NCI-H1436 (cell line): ENCODE data around the gene ACE.

Experiments used
- DNase-seq: peaks from one replicate; lab custom pipeline; 2025; lab: John Stamatoyannopoulos, UW

The ACE gene

DNA sequence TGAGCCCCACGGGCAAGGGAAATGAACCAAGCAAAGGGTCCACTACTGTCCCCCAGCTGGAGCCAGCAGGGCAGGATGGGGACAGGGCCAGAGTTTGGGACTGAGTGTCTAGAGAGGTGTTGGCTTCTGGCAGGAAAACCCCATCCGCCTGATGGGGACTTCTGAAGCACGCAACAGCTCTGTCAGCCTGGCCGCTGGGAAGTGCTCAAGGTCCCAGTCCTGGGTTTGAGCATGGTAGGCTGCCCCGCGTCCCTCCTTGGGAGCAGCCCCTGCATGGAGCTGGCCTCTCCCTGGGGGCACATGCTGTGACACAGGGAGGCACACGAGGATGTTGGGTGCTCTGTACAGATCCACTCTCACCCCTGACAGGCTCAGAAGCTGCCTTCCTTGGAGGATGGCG is 14.6 kb downstream of the ACE start:
- DNase-seq = no peak

DNA sequence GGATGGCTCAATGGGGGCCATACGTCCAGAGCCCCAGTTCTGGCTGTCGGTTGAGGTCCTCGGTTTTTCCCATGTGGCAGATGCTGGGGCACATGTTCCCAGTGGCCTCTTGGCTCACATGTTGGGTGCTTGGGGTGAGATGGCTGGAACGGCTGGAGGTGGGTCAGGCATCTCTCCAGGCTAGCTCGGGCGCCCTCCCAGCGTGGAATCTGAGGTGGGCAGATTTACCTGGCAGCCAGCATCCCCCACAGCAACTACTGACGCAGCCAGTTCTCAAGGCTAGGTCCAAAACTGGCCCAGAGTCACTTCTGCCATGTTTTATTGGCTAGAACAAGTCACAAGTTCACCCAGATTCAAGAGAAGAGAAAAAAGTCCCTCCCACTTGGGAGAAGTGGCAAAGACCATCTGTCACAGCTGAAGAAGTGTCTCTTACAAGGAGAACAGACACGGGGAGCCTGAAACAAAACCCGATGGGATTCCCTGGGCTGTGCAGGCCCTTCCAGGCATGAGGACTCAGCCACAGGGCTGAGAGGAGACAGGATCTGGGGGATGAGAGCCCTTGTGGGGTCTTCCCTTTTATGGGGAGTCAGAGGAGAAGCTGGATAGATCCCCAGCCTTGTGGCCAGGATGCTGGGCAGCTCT is 15.2 kb downstream of the ACE start:
- no peak for DNase-seq

GRCh38 chr17:63492940-63493339 is 16.1 kb downstream of the ACE start:
- no peak for DNase-seq

- DNase-seq = no peak
Measured at GRCh38 chr17:63493411-63493810, 16.6 kb downstream of the ACE start.

DNA sequence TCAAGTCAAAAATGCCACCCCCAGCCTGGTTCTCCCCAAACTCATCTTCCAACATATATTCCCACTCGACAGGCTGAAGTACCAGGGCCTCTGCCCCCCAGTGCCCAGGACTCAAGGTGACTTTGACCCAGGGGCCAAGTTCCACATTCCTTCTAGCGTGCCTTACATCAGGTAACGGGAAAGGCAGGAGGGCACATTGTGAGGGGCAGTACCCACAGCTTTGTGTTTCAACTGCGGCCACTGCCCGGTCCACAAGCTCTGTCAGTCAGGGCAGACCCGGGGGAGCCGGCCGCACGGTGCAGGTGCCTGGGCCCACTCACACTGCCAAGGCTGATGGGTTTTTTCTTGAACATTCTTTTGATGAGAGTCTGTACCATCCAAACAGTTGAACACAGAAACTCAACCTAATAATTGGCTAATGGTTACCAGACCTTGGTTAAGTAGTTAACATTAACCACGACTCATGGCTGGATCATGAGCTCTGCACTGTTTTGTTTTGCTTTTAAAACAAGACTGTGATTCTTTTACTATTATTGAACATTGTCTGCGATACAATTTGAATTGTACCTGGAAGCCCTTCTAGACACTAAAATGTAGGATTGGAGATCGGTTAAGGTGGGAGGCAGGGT is 17.6 kb downstream of the ACE start:
- DNase-seq = no peak

DNA sequence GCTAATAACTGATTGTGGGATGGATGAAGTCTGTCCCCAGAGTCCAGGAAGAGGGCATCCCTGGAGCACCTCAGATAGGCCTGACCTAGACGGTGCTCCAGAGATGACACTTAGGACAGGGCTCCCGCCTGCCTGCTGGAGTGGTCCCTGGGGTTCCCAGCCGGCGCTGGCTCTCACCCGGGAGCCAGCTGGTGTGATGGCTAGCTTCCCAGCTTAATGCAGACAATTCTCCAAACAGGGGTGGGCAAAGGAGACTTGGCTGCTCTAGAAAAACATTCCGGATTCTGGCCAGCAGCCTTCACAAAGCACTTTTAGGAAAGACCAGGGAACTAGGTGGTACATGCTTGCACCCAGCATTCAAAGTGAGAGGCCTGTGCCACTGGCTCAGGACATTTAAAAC is 18.6 kb downstream of the ACE start:
- no peak for DNase-seq

DNA sequence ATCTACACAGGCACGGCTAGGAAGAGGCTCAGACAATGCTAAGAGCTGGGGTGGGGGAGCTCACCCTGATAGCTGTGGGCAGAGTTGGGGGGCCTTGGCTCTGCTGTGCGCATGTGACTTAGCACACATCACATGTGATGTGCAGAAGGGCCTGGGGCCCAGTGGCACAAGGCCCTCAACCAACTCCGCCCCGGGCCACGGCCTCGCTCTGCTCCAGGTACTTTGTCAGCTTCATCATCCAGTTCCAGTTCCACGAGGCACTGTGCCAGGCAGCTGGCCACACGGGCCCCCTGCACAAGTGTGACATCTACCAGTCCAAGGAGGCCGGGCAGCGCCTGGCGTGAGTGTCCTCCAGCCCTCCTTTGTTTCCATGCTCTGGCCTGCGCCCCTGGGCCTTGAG is 19.3 kb downstream of the ACE start:
- DNase-seq = no peak

GRCh38 chr17:63496663-63497400 is 20.0 kb downstream of the ACE start:
- no peak for DNase-seq

DNA sequence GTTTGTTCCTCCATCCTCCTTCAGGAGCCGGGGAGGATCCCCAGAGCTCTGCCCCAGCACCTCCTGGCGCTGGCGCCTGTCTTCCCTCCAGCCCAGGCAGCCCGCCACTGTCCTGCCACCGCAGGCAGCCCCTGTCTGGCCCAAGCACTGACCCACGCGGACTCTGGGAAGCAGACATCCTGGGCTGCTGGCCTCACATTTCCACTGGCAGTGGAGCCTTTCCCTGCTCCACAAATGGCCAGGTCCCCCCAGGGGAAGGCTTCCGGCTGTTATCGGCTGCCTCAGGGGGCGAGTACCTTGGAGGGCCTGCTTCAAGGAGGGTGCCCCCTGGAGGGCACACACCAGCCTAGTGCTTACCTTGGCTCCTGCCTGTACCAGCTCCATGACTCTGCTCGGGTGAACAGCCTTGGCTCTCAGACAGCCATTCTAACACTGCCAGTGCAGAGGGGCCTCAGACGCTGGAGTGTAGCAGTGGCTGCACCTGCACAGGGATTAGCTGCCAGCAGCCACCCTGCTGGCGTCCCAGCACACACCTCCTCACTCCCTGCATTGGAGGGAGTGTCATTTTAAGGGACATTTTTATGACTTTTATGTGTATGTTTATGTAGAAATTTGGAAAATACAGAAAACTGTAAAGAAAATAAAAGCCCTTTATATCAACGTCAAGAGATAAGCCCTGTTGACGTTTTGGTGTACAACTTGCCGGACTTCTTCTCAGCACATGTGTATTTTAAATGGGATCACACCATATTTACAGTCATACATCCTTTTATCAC is 21.0 kb downstream of the ACE start:
- DNase-seq = peak; percentile 63

DNA sequence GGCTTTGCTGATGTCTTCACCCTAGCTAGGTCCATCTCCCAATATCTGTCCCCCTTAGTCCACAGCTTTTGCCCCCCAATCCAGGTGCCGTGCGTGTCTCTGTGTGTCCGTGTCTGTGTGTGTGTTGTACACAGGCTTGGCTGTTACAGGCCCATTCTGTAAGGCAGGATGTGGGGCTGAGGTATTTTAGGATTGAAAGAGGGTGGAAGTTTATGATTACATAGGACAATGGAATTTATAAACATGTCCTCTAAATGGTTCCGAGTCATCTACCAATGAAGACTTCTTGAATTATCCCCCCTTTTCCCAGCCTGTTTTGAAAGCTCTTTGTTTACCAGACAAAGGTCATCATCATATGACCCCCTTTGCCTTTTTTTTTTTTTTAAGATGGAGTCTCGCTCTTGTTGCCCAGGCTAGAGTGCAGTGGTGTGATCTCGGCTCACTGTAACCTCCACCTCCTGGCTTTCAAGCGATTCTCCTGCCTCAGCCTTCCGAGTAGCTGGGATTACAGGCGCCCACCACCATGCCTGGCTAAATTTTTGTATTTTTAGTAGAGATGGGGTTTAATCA is 21.9 kb downstream of the ACE start:
- no peak for DNase-seq

- no peak for DNase-seq
Measured at GRCh38 chr17:63500543-63501390, 23.9 kb downstream of the ACE start.

DNA sequence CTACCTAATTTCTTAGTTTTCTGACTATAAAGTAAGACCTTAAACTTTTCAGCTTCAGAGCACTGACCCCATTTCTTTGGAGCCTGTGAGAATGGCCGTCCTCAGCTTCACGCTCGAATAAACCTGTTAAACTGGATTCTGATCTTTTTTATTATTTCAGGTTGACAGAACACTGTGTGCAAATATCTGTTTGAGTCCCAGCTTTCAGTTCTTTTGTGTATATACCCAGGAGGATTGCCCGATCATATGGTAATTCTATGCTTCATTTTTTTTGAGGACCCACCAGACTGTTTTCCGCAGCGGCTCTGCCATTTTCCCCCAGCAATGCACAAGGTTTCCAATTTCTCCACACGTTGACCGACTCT is 26.5 kb downstream of the ACE start:
- DNase-seq = peak; percentile 39

- DNase-seq = no peak
Measured at GRCh38 chr17:63504261-63504660, 27.4 kb downstream of the ACE start.

DNA sequence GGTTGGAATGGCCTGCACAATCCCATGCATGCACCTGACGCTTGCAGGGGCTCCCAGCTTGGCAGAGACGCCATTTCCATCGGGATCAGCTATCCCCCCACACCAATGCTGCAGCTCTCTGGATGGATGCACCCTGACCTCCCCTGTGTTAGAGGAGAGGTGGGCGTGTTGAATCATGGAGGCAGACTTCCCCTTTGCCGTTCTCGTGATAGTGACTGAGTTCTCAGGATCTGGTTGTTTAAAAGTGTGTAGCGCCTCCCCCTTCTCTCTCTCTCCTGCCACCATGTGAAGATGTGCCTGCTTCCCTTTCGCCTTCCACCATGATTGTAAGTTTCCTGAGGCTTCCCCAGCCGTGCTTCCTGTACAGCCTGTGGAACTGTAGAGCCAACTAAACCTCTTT is 28.5 kb downstream of the ACE start:
- DNase-seq = no peak

DNA sequence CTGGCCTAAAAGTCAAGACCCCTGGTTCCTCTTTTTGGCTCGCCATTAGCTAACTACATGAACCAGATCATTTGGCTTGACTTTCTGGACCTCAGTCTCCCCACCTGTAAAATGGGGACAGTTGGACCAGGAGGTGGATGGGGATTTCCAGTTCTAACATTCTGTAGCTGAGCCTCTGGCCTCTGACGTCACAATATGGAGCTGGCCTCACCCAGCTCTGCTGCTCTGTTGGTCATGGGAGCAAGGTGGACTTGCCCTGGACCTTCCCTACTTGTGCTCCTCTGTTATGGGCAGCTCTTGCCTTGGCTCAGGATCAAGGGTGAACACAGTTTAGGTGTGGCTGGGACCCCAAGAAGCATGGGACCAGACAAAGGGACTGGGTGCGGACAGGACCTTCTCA is 29.8 kb downstream of the ACE start:
- no peak for DNase-seq

DNA sequence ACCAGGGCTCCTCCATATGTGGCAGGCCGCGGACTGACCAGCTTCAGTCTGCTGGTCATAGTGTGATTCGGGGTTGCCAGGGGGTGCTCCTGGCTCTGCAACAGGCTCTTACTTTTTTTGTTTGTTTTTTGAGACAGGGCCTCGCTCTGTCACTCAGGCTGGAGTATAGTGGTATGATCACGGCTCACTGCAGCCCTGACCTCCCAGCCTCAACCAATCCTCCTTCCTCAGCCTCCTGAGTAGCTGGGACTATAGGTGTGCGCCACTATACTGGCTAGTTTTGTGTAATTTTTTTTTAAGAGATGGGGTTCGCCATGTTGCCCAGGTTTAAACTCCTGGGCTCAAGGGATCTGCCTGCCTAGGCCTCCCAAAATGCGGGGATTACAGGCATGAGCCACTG is 34.5 kb downstream of the ACE start:
- no peak for DNase-seq

DNA sequence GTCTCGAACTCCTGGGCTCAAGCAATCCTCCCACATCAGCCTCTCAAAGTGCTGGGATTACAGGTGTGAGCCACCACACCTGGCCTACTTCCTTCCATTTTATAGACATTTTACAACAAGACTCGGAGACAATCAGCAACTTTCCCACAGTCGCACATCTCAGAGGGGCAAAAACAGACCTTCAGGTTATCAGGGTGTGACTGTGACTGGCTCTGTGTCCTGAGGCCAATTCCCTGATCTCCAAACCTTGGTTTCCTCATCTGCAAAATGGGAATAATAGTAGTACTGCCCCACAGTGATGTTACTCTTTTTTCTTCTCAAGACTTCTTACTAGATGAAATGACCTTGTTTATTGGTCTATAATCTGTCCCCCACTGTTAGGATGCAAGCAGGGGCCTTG is 35.5 kb downstream of the ACE start:
- no peak for DNase-seq

DNA sequence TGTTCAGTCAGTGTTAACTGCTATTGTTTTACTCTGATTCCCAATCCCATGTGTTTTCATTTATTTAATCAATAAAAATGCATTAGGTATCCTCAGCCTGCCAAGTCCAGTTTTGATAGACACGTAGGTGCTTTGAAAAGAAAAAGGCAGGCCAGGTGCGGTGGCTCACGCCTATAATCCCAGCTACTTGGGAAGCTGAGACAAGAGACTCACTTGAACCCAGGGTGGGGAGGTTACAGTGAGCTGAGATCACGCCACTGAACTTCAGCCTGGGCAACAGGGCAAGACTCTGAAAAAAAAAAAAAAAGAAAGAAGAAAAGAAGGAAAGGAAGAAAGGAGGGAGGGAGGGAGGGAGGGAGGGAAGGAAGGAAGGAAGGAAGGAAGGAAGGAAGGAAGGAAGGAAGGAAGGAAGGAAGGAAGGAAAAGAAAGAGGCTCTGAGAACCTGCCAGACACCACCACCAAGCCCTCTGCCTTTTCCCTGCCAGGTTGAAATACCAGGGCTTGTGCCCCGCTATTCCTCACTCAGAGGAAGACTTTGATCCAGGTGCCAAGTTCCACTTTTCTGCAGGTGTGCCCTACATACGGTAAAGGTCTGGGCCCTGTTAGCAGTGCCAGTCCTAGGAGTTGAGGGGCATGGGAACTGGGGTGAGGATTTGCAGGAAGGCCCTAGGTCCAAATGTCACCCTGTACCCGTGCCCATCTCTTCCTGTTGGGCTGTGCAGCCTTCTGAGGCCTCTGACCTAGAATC is 36.2 kb downstream of the ACE start:
- no peak for DNase-seq

DNA sequence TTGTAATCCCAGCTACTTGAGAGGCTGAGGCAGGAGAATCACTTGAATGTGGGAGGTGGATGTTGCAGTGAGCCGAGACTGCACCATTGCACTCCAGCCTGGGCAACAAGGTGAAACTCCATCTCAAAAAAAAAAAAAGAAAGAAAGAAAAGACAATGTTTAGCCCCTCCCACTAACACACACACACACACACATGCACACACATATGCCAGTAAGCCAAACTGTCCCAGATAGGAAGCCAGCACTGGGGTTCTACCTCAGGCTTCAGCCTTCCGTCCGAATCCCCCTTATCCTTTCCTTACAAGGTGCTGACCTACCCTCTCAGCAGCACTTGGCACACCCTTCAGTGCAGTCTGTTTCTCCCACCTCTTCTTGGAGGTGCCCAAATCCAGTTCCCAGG is 37.6 kb downstream of the ACE start:
- no peak for DNase-seq

DNA sequence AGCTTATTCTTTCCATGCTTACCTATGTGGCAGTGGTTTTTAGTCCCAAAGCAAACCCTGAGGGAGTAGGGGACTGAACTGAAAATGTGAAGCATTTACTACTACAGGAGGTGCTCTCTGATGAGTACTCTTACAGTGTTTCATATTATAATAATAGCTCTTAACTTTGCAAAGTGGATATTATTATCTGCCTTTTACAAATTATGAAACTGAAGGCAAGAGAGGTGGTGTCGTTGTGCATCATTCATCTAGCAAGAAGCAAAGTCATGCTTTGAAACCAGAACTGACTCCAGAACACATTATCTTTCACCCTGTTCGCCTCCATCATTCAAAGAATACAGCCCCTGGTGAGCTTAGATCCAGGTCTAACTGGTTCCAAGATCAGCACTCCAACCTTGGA is 38.1 kb downstream of the ACE start:
- DNase-seq = no peak

DNA sequence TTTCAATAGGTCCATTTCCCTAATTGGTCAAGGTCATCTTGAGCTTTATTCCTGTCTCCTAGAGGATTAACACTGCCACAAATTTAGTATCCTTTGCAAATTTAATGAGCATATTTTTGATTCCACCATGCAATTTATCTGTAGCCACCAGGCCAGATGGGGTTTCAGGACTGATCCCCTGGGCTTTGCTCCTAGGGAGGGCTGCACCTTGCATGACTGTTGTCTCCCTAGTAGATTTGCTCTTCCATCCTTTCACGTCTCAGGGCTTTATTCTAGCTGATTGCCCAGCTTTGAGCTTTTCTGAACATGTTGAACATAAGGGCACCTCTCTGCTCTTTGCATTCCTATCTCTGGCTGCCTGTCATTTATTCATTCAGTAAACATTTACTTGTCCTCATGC is 38.6 kb downstream of the ACE start:
- DNase-seq = no peak
